AG04450 (cell line): ENCODE measurements around the gene SDCBP2. TPM values are rescaled to one million over a fixed set of nuclear protein-coding genes. Genes with fewer than 3 reads are reported as not detected.

Experiments used
- CTCF ChIA-PET: fragments of 300-600, 350-600 bp; formaldehyde crosslinking; extraction: SDS; loops from one replicate; lab custom pipeline; 2022; ENCODE audit warnings: antibody characterized with exemption, inconsistent platforms; lab: Charles Lee
- POLR2A ChIA-PET: fragments of 350-600 bp; formaldehyde crosslinking; extraction: SDS; loops from one replicate; lab custom pipeline; 2021; ENCODE audit warnings: antibody characterized with exemption, inconsistent platforms; lab: Yijun Ruan, JAX
- DNase-seq: peaks from one replicate; pipeline ENCODE4 v3.0.0-alpha.2; 2011; ENCODE audit warnings: low read depth, low spot score
- H3K27ac ChIP-seq: one replicate; pipeline ENCODE4 v1.5.1; 2012; ENCODE audit warnings: low read depth, low read length, control low read depth
- H3K27me3 ChIP-seq: one replicate; pipeline ENCODE4 v1.6.0; 2012; ENCODE audit warnings: low read length; ENCODE audit not compliant: control insufficient read depth, insufficient read depth
- H3K4me3 ChIP-seq: 2 replicates; pipeline ENCODE4 v1.5.1; 2011; ENCODE audit warnings: mild to moderate bottlenecking, low read depth, low read length, control low read depth
- H3K9me3 ChIP-seq: 2 replicates; pipeline ENCODE4 v1.5.1; 2012; ENCODE audit warnings: low read length; ENCODE audit not compliant: control insufficient read depth, insufficient read depth
- polyA plus RNA-seq: library from polyadenylated mRNA; depleted of rRNA; stranded (reverse); fragments of >200 nt; gene quantifications from 2 replicates; pipeline ENCODE4 v1.2.3, GENCODE V29; 2011
- TF ChIP-seq, protein P1 (sequence below): IDR thresholded peaks from 2 replicates; pipeline ENCODE4 v1.5.1; 2011; ENCODE audit warnings: low read depth, low read length, control low read depth, inconsistent platforms

SDCBP2 gene
- polyA plus RNA-seq, 1 experiment, result 2.0 TPM

DNA sequence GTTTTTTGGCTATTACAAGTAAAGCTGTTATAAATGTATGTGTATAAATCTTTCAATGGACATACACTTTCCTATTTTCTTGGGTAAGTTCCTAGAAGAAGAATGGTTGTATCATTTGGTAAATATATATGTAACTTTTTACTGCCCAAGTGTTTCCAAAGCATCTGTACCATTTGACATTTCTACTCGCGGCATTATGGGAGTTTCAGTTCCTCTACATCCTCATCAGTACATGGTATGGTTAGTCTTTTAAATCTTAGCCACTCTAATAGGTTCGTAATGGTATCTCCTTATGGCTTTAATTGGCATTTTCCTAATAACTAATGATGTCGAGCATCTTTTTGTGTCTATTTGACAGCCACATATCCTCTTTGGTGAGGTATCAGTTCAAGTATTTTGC lies 49.9 kb downstream of the SDCBP2 start:
- DNase-seq, result no peak
- no peaks in the 10 kb centered on the region for H3K9me3 ChIP-seq
- no peak overlapping the region for H3K4me3 ChIP-seq
- ChIA-PET CTCF (interaction anchor here (1.3 kb wide), 1 partner anchor 225 kb away, joined by 3 read pairs; no protein-coding TSS in a partner anchor), POLR2A (no interaction called here)
- no peak overlapping the region for H3K27ac ChIP-seq
- TF ChIP-seq, protein P1, sequence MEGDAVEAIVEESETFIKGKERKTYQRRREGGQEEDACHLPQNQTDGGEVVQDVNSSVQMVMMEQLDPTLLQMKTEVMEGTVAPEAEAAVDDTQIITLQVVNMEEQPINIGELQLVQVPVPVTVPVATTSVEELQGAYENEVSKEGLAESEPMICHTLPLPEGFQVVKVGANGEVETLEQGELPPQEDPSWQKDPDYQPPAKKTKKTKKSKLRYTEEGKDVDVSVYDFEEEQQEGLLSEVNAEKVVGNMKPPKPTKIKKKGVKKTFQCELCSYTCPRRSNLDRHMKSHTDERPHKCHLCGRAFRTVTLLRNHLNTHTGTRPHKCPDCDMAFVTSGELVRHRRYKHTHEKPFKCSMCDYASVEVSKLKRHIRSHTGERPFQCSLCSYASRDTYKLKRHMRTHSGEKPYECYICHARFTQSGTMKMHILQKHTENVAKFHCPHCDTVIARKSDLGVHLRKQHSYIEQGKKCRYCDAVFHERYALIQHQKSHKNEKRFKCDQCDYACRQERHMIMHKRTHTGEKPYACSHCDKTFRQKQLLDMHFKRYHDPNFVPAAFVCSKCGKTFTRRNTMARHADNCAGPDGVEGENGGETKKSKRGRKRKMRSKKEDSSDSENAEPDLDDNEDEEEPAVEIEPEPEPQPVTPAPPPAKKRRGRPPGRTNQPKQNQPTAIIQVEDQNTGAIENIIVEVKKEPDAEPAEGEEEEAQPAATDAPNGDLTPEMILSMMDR, result no peak
- H3K27me3 ChIP-seq, result no peaks in the 10 kb centered on the region

DNA sequence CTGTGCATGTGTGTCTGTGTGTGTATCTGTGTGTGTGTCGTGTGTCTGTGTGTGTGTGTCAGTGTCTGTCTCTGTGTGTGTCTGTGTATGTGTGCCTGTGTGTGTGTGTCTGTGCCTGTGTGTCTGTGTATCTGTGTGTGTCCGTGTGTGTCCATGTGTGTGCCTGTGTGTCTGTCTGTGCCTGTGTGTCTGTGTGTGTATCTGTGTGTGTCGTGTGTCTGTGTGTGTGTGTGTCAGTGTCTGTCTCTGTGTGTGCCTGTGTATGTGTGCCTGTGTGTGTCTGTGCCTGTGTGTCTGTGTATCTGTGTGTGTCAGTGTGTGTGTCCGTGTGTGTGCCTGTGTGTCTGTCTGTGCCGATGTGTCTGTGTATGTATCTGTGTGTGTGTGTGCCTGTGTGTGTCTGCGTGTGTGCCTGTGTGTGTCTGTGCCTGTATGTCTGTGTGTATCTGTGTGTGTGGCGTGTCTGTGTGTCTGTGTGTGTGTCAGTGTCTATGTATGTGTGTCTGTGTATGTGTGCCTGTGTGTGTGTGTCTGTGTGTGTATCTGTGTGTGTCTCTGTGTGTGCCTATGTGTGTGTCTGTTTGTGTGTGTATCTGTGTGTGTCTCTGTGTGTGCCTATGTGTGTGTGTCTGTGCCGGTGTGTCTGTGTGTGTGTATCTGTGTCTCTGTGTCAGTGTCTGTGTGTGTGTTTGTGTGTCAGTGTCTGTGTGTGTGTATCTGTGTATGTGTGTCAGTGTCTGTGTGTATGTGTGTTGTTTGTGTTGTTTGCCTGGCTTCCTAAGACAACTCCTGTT lies 51.2 kb downstream of the SDCBP2 start:
- ChIA-PET POLR2A (no interaction called here), CTCF (no interaction called here)
- TF ChIP-seq, protein P1, result no peak
- Histone ChIP-seq H3K9me3 (no peaks in the 10 kb centered on the region), H3K27me3 (no peaks in the 10 kb centered on the region), H3K4me3 (no peak overlapping the region), H3K27ac (no peak overlapping the region)
- no peak for DNase-seq

DNA sequence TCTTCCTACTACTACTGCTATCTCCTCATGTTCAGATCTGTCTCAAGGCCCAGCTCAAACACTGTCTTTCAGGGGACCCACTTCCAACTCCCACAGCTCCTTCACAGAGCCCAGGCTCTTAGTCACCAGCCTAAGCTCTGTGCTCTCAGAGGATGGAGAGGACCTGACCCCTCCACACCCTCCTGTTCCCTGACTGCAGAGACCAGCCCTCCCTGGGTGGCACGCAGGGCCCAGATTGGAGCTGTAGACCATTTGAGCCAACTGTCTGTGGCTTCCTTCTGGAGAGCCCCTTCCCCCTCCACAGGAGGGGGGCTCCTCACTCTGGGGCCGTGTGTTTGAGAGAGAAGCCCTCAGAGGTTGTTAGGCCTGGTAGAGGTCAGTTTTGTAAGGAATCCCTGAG lies 53.0 kb downstream of the SDCBP2 start:
- no peak for DNase-seq
- H3K9me3 ChIP-seq, result no peaks in the 10 kb centered on the region
- no peak overlapping the region for H3K4me3 ChIP-seq
- CTCF ChIA-PET, result no interaction called here
- H3K27me3 ChIP-seq, result no peaks in the 10 kb centered on the region
- POLR2A ChIA-PET, result no interaction called here
- TF ChIP-seq, protein P1, result no peak
- no peak overlapping the region for H3K27ac ChIP-seq

DNA sequence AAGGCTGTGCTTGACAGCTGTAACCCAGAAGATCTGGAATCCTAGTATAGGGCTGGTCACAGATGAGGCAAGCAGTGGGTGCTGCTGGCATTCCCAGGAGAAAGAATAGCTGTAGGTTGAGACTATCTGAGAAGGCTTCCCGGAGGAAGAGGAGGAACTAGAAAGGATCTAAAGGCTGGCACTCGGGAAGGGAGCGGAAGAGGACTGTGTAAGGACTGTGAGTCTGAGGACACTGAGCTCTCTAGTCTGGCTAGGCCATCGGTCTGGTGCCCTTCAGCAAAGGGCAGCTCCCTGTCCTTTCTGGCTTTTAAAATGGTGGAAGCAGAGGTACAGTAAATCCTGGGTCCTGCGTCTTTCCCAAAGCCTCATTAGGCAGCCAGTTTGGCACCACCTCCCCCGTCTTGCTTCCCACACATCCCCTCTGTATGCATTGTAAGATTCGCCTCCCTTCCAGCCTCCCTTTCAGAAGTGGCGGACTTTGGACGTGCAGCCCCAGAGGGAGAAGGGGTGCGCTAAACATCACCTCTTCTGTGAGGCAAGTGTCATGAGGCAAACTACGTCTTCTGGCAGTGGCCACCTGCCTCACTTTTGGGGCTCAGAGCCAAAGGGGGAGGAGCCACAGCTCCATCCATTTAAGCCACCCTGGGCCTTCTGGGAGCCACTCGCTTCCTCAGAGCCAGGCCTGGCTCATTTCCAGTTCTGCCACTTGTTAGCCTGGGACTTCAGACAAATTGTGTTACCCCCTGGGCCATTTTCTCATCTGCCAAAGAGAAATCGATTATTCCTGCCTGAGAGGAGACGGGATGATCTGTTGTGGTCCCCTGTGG lies 54.2 kb downstream of the SDCBP2 start:
- CTCF ChIA-PET, result interaction anchor here (0.6 kb wide), 1 partner anchor 919 kb away, joined by 3 read pairs; no protein-coding TSS in a partner anchor
- no peak for DNase-seq
- TF ChIP-seq, protein P1, result no peak
- Histone ChIP-seq H3K4me3 (no peak overlapping the region), H3K27ac (no peak overlapping the region), H3K27me3 (no peaks in the 10 kb centered on the region), H3K9me3 (no peaks in the 10 kb centered on the region)
- POLR2A ChIA-PET, result no interaction called here
